Frontal cortex (tissue), 4 donors: ENCODE measurements around the gene ALDH1A3. TPM values are rescaled to one million over a fixed set of nuclear protein-coding genes. Genes with fewer than 3 reads are reported as not detected.
A peak's percentile ranks its signal among the peaks of the same experiment; 100 is the strongest.

Experiments used
- DNase-seq, 2 donors: peaks; one replicate each; pipeline ENCODE4 v3.0.0; 2012; ENCODE audit warnings: low spot score in 2 of 2
- FAIRE-seq: peaks from 2 replicates; lab custom pipeline; 2012; peaks lifted over from hg19 to GRCh38; lab: Jason Lieb, UNC
- total RNA-seq: library from RNA; depleted of rRNA; stranded (reverse); fragments of >200 nt; gene quantifications from one replicate; pipeline ENCODE4 v1.2.3, GENCODE V29; 2014
- donor health status: control.
- donor health status: control.
- donor health status: control.

Gene ALDH1A3
- total RNA-seq, 1 donor from 2014 or later: 3.3 TPM

GRCh38 chr15:100880139-100880896, 687 bp downstream of the ALDH1A3 start:
- FAIRE-seq: no peak
- no peak for DNase-seq

GRCh38 chr15:100880897-100881242, 1.2 kb downstream of the ALDH1A3 start:
- no peak for FAIRE-seq
- DNase-seq: no peak

DNA sequence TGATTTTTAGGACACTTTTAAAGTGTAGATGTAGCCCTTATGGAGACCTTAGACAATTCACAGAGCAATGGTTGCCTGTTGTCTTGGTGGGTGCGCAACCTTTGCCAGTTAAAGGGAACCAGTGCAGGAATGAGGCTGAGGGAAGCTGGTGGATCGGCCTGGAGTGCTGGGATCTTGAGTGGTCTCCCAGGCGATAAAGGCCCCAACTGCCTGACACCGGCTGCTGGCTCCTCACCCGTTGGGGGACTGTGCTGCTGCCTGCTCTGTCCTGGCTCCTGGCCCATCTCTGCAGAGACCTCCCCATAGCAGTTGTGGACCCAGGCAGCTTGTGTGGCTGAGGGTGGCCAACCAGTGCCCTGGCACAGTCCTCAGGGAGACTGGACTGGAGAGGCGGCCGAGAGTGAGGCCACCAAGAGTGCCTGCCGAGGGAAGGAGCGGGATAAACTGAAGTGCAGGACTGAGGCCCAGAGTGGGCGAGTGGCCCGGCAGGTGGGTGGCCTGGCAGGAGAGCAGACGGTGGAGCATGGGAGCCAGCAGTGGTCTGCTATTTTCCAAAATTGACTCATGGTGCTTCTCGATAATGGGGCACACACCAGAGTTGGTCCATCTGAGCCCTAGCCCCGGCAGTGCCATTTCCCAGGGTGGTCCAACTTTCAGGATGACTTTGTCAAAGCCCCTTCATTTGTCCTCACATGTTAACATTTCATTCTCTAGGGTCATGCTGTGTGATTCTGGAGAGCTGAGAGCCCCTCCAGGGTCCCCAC, 2.1 kb downstream of the ALDH1A3 start:
- FAIRE-seq: no peak

GRCh38 chr15:100885116-100885515, 5.5 kb downstream of the ALDH1A3 start:
- FAIRE-seq: no peak
- DNase-seq: no peak

More for the DNA sequence above, 2.1 kb downstream of the ALDH1A3 start:
- DNase-seq: no peak

DNA sequence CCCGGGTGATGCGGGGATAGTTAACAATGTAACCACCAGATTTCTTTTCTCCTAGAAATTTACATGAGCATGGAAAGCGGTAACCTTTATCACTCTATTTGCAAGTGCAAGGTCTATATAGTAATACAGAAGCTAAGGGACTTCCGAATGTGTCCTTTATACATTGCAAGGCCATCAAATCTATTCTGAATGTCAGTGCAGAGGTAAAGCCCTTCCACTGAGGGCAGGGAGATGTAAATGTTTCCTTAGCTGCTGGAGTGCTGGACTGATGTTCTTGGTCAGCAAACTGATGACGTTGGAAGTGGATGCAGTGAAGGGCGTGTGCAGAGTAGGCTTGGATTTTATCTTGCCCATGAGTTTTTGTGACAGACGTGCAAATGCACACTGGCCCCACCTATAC, 6.2 kb downstream of the ALDH1A3 start:
- no peak for FAIRE-seq
- DNase-seq: no peak

- DNase-seq: no peak
Measured at GRCh38 chr15:100887211-100887913, 7.7 kb downstream of the ALDH1A3 start.

DNA sequence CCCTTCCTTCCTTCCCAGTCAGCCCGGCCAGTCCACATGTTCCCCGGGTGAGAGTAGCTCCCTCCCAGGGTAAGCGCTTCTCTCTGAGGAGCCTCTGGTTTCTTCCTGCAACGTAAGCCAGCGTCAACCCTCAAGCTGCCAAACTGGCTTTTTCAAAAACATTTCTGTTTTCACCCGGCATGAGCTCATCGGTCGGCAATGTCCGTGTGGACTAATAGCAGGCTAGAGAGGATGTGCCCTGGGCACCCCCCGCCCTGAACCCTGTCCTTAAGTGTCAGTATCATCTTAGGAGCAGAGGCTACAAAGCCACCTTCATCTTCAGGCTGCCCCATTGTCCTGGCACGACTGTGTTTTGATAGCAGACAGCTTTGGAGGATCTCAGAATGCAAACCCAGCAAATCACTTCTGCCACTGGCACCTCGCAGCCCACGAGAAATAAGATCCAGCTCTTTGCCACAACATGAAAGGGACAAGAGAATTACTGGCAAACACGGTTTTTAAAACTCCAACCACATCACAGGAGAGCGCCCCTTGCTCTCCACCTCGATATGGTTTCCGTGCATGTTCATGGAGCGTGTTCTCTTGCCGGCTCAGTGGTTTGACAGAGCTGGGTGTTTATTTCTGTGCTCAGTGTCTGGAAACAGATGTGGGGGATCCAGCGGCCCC, 9.9 kb downstream of the ALDH1A3 start:
- no peak for FAIRE-seq
- DNase-seq: no peak

More at GRCh38 chr15:100887211-100887913, 7.7 kb downstream of the ALDH1A3 start:
- FAIRE-seq: no peak

- no peak for FAIRE-seq
- no peak for DNase-seq
Measured at GRCh38 chr15:100890051-100890720, 10.6 kb downstream of the ALDH1A3 start.

DNA sequence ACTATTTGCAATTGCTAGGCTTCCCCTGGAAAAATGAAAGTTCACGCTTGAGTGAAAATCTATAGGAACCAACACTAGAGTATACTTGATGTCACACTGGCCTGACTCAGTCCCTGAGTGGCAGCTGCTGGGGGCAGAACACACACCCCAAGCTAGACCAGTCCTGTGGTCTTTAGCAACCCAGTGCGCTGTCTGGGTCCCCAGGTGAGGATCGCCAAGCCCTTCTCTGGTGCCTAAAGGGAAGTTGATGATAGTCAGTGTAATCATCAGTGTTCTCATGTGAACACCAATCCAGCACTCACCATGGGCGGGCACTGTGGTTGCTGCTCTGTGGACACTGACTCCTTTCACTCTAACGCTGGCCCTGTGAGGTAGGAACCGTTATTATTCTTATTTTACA, 11.2 kb downstream of the ALDH1A3 start:
- FAIRE-seq: no peak
- DNase-seq: no peak

- peak in 1 of 2 donors; percentile 41 for DNase-seq
- no peak for FAIRE-seq
Measured at GRCh38 chr15:100891307-100892012, 11.8 kb downstream of the ALDH1A3 start.

- FAIRE-seq: no peak
Measured at GRCh38 chr15:100892013-100892355, 12.4 kb downstream of the ALDH1A3 start.

DNA sequence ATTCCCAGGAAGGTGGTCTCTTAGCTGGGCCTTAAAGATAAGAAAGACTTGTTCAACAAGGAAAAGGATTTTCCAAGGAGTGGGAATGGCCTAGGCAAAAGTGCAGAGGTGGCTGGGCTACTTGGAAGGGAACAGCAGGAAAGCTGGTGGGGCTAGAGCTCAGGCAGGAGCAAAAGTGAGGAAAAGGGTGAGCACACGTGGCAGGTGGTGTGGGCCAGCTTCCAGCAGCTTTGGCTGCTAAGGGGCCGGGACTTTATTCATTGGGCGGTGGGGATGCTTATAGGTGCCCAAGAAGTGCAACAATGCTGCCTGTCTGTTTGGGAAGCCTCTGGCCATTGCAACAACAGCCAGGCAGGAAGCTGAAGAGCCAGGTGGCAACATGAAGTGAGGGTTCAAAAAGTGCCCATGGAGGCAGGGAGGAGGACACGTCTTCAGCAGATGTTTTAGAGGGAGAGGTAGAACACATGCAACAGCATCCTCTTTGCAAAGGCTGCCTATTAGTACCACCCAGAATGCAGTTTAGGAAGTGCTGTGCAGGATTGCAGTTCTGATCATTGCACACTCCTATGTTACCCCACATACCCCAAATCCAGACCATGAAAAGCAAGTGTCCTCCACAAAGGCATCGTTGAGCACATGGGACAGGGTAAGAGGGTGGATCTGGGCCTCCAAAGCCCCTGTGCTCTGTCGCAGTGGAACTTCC, 13.8 kb downstream of the ALDH1A3 start:
- FAIRE-seq (no peak), DNase-seq (no peak)

More at GRCh38 chr15:100892013-100892355, 12.4 kb downstream of the ALDH1A3 start:
- no peak for DNase-seq

- FAIRE-seq (no peak), DNase-seq (no peak)
Measured at GRCh38 chr15:100893964-100894295, 14.3 kb downstream of the ALDH1A3 start.

DNA sequence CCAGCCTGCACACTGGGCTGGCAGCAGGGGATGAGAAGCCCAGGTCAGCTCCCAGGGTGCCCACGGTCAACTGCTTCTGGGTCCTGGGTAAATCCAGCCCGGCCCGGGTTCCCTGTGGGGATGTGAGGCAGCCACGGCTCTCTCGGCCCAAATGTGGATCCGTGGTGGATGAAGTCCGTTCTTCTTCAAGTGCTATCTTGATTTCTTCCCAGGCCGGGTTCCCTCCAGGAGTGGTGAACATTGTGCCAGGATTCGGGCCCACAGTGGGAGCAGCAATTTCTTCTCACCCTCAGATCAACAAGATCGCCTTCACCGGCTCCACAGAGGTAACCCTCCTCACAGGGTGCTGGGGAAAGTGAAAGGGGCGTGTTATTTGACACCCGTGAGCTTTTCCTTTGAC, 16.1 kb downstream of the ALDH1A3 start:
- FAIRE-seq: no peak

GRCh38 chr15:100897221-100898151, 17.9 kb downstream of the ALDH1A3 start:
- FAIRE-seq (no peak), DNase-seq (no peak)

More for the DNA sequence above, 16.1 kb downstream of the ALDH1A3 start:
- DNase-seq: no peak

DNA sequence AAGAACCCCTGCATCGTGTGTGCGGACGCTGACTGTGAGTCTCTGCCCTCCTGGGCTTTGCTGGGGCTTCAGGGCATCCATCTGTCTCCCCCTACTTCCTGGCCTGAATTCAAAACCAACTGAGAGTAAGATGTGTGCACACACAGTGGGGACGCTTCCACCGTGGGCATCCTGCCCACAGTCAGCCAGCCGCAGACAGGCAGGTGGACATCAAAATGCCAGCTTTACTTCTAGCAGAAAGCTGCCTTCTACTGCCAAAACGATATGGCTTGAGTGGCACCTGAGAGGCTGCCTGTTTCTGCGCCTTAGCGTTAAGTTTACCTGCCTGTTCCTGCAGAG, 18.5 kb downstream of the ALDH1A3 start:
- no peak for DNase-seq
- no peak for FAIRE-seq

DNA sequence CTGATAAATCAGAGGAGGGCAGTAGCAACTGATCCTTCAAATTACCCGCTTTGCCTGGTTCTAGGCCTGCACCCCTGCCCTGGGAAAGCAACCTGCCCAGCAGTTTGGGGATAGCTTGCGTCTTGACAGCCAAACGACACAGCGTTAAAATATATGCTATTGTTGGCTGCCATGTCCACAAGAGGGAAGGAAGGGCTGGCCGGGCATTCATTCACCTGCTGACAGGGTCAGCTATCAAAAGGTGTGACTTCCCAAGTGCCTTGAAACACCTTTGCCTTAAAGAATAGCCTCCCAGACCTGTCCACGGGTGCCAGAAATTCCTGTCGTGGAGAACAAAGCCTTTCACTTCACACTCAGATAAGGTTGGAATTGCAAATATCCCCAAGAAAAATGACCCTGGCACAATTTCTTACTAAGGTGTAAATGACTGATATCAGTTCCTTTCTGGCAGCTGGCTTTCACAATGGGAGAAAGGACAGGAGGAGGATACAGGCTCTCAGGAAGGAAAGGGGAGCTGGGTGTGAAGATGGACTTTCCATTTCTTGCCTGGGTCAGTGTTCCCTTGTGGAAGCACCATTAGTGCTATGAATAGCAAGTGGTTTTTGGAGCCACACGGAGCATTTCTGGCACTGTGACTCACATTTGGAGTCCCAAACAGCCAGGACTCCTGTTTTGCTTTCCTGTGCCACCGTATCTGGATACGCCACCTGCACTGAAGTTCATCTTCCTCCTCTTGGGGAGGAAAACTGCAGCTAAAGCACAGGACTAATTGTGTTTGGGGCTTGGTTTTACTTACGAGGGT, 19.2 kb downstream of the ALDH1A3 start:
- FAIRE-seq: no peak
- DNase-seq: no peak
